ENCODE data around the gene MEX3D. TPM values are rescaled to one million over a fixed set of nuclear protein-coding genes. Genes with fewer than 3 reads are reported as not detected.
"Not testable (repeated sequence)": the region's sequence is repeated elsewhere in the genome, so short reads cannot be mapped to it uniquely, and the experiment has no call there.

The MEX3D gene
- total RNA-seq, 2 experiments from 2014 or later: 7.6 to 9.5 TPM

GRCh38 chr19:1533510-1534150, 34.5 kb downstream of the MEX3D start:
- DNase-seq (no peak), ATAC-seq (no peak)
- Mint-ChIP-seq H3K27ac (no peak overlapping the region), H3K9me3 (ENCODE audit: low read depth) (no peaks in the 10 kb centered on the region), H3K27me3 (no peaks in the 10 kb centered on the region), H3K36me3 (no peaks in the 10 kb centered on the region), H3K4me3 (no peak overlapping the region), H3K4me1 (no peaks in the 10 kb centered on the region)
- CTCF ChIA-PET: no interaction called here

GRCh38 chr19:1532003-1532402, 36.1 kb downstream of the MEX3D start:
- no peak overlapping the region for H3K4me3 Mint-ChIP-seq
- no peak overlapping the region for H3K27ac Mint-ChIP-seq
- no peaks in the 10 kb centered on the region for H3K27me3 Mint-ChIP-seq

GRCh38 chr19:1531587-1531986, 36.5 kb downstream of the MEX3D start:
- no peak overlapping the region for H3K4me3 Mint-ChIP-seq
- CTCF ChIA-PET: interaction anchor here (1.4 kb wide), 1 partner anchor 14 kb away, joined by 4 read pairs; no protein-coding TSS in a partner anchor
- no peaks in the 10 kb centered on the region for H3K9me3 Mint-ChIP-seq (ENCODE audit: low read depth)
- DNase-seq: no peak
- no peaks in the 10 kb centered on the region for H3K36me3 Mint-ChIP-seq
- H3K27ac Mint-ChIP-seq: no peak overlapping the region
- H3K4me1 Mint-ChIP-seq: no peaks in the 10 kb centered on the region
- ATAC-seq: no peak
- H3K27me3 Mint-ChIP-seq: no peaks in the 10 kb centered on the region

More at GRCh38 chr19:1532003-1532402, 36.1 kb downstream of the MEX3D start:
- ATAC-seq (no peak), DNase-seq (no peak)
- Mint-ChIP-seq H3K9me3 (ENCODE audit: low read depth) (no peaks in the 10 kb centered on the region), H3K36me3 (no peaks in the 10 kb centered on the region), H3K4me1 (no peaks in the 10 kb centered on the region)
- CTCF ChIA-PET: interaction anchor here (1.4 kb wide), 1 partner anchor 14 kb away, joined by 4 read pairs; no protein-coding TSS in a partner anchor

- not testable (repeated sequence) for H3K4me3 Mint-ChIP-seq; ATAC-seq; DNase-seq; H3K27ac Mint-ChIP-seq; H3K9me3 Mint-ChIP-seq (ENCODE audit: low read depth); H3K27me3 Mint-ChIP-seq; H3K36me3 Mint-ChIP-seq; H3K4me1 Mint-ChIP-seq
- CTCF ChIA-PET: interaction anchor here (0.6 kb wide), 1 partner anchor 21 kb away, joined by 3 read pairs; no protein-coding TSS in a partner anchor
Observed at GRCh38 chr19:1530856-1531255, 37.3 kb downstream of the MEX3D start.

- peaks cover 3% of the 10 kb centered on the region for H3K4me1 Mint-ChIP-seq
- H3K27ac Mint-ChIP-seq: no peak overlapping the region
- ATAC-seq: no peak
- CTCF ChIA-PET: no interaction called here
- no peaks in the 10 kb centered on the region for H3K36me3 Mint-ChIP-seq
- peaks cover 12% of the 10 kb centered on the region for H3K27me3 Mint-ChIP-seq
- no peak for DNase-seq
- no peaks in the 10 kb centered on the region for H3K9me3 Mint-ChIP-seq (ENCODE audit: low read depth)
- no peak overlapping the region for H3K4me3 Mint-ChIP-seq
Observed at GRCh38 chr19:1529430-1529816, 38.7 kb downstream of the MEX3D start.

- Mint-ChIP-seq H3K36me3 (no peaks in the 10 kb centered on the region), H3K27ac (no peak overlapping the region), H3K9me3 (ENCODE audit: low read depth) (no peaks in the 10 kb centered on the region), H3K4me3 (no peak overlapping the region), H3K4me1 (peaks cover 4% of the 10 kb centered on the region), H3K27me3 (peaks cover 14% of the 10 kb centered on the region)
- no peak for ATAC-seq
- DNase-seq: no peak
- CTCF ChIA-PET: no interaction called here
Observed at GRCh38 chr19:1528596-1529429, 39.3 kb downstream of the MEX3D start.

- no peaks in the 10 kb centered on the region for H3K36me3 Mint-ChIP-seq
- CTCF ChIA-PET: interaction anchor here (0.9 kb wide), 1 partner anchor 18 kb away, joined by 4 read pairs; no protein-coding TSS in a partner anchor
- DNase-seq (no peak), ATAC-seq (no peak)
- no peaks in the 10 kb centered on the region for H3K9me3 Mint-ChIP-seq (ENCODE audit: low read depth)
- peaks cover 4% of the 10 kb centered on the region for H3K4me1 Mint-ChIP-seq
- no peak overlapping the region for H3K4me3 Mint-ChIP-seq
- no peak overlapping the region for H3K27ac Mint-ChIP-seq
- H3K27me3 Mint-ChIP-seq: peaks cover 21% of the 10 kb centered on the region
Observed at GRCh38 chr19:1527650-1528309, 40.3 kb downstream of the MEX3D start.

- peaks cover 4% of the 10 kb centered on the region for H3K4me1 Mint-ChIP-seq
- CTCF ChIA-PET: interaction anchor here (0.9 kb wide), 1 partner anchor 19 kb away, joined by 4 read pairs; no protein-coding TSS in a partner anchor
- H3K4me3 Mint-ChIP-seq: no peak overlapping the region
- DNase-seq: no peak
- H3K27ac Mint-ChIP-seq: no peak overlapping the region
- no peaks in the 10 kb centered on the region for H3K36me3 Mint-ChIP-seq
- ATAC-seq: no peak
- peaks cover 21% of the 10 kb centered on the region for H3K27me3 Mint-ChIP-seq
- no peaks in the 10 kb centered on the region for H3K9me3 Mint-ChIP-seq (ENCODE audit: low read depth)
Observed at GRCh38 chr19:1526979-1527649, 41.0 kb downstream of the MEX3D start.

- H3K4me3 Mint-ChIP-seq: no peak overlapping the region
- no peaks in the 10 kb centered on the region for H3K9me3 Mint-ChIP-seq (ENCODE audit: low read depth)
- no peak for DNase-seq
- H3K27ac Mint-ChIP-seq: no peak overlapping the region
- CTCF ChIA-PET: interaction anchor here (0.6 kb wide), 1 partner anchor 614 kb away, joined by 3 read pairs; no protein-coding TSS in a partner anchor
- peaks cover 24% of the 10 kb centered on the region for H3K27me3 Mint-ChIP-seq
- ATAC-seq: no peak
- H3K36me3 Mint-ChIP-seq: no peaks in the 10 kb centered on the region
- peaks cover 4% of the 10 kb centered on the region for H3K4me1 Mint-ChIP-seq
Observed at GRCh38 chr19:1526066-1526778, 41.9 kb downstream of the MEX3D start.

- peaks cover 24% of the 10 kb centered on the region for H3K27me3 Mint-ChIP-seq
- no peaks in the 10 kb centered on the region for H3K9me3 Mint-ChIP-seq (ENCODE audit: low read depth)
- CTCF ChIA-PET: no interaction called here
- H3K4me1 Mint-ChIP-seq: peaks cover 4% of the 10 kb centered on the region
- no peak for ATAC-seq
- H3K4me3 Mint-ChIP-seq: no peak overlapping the region
- no peak for DNase-seq
- no peak overlapping the region for H3K27ac Mint-ChIP-seq
- no peaks in the 10 kb centered on the region for H3K36me3 Mint-ChIP-seq
Observed at GRCh38 chr19:1525343-1525742, 42.8 kb downstream of the MEX3D start.

- H3K9me3 Mint-ChIP-seq (ENCODE audit: low read depth): no peaks in the 10 kb centered on the region
- CTCF ChIA-PET: no interaction called here
- H3K4me3 Mint-ChIP-seq: no peak overlapping the region
- peaks cover 24% of the 10 kb centered on the region for H3K27me3 Mint-ChIP-seq
- DNase-seq (no peak), ATAC-seq (no peak)
- no peaks in the 10 kb centered on the region for H3K36me3 Mint-ChIP-seq
- H3K27ac Mint-ChIP-seq: no peak overlapping the region
- peaks cover 4% of the 10 kb centered on the region for H3K4me1 Mint-ChIP-seq
Observed at GRCh38 chr19:1524972-1525325, 43.2 kb downstream of the MEX3D start.

- no peaks in the 10 kb centered on the region for H3K9me3 Mint-ChIP-seq (ENCODE audit: low read depth)
- H3K36me3 Mint-ChIP-seq: no peaks in the 10 kb centered on the region
- no peak overlapping the region for H3K27ac Mint-ChIP-seq
- ATAC-seq: no peak
- CTCF ChIA-PET: interaction anchor here (0.6 kb wide), 1 partner anchor 700 kb away, joined by 3 read pairs; no protein-coding TSS in a partner anchor
- peaks cover 24% of the 10 kb centered on the region for H3K27me3 Mint-ChIP-seq
- no peak for DNase-seq
- H3K4me3 Mint-ChIP-seq: no peak overlapping the region
- peaks cover 4% of the 10 kb centered on the region for H3K4me1 Mint-ChIP-seq
Observed at GRCh38 chr19:1524287-1524971, 43.7 kb downstream of the MEX3D start.
